K562 (cell line): ENCODE data around the gene ST3GAL5. TPM values are rescaled to one million over a fixed set of nuclear protein-coding genes. Genes with fewer than 3 reads are reported as not detected.

Experiments
- ARHGAP35 ChIP-seq: fragments of 450-650 bp; IDR thresholded peaks from 2 replicates; pipeline ENCODE4 v1.6.1; 2018; ENCODE audit not compliant: partially characterized antibody
- ARID1B ChIP-seq: fragments of 450-650 bp; IDR thresholded peaks from 2 replicates; pipeline ENCODE4 v1.6.1; 2016; ENCODE audit warnings: antibody characterized with exemption, mild to moderate bottlenecking, inconsistent platforms
- ARID2 ChIP-seq: fragments of 450-650 bp; IDR thresholded peaks from 2 replicates; pipeline ENCODE4 v1.6.1; 2017; ENCODE audit warnings: antibody characterized with exemption, mild to moderate bottlenecking
- CREM ChIP-seq: IDR thresholded peaks from 2 replicates; pipeline ENCODE4 v1.6.1; 2014; ENCODE audit warnings: antibody characterized with exemption, low read depth
- DLX4 ChIP-seq: fragments of 250-450 bp; sonication (Bioruptor Pico); IDR thresholded peaks from 2 replicates; pipeline ENCODE4 v1.6.1; 2021; ENCODE audit warnings: mild to moderate bottlenecking
- GABPA ChIP-seq: fragments of 200-800 bp; sonication (Bioruptor generic); conservative IDR thresholded peaks from 2 replicates; pipeline ENCODE4 v1.6.1; 2016; ENCODE audit warnings: low read depth, missing genetic modification characterization, missing compliant biosample characterization
- HMG20B ChIP-seq: fragments of 250-450 bp; sonication (Bioruptor Pico); IDR thresholded peaks from 2 replicates; pipeline ENCODE4 v1.5.0; 2021; ENCODE audit warnings: mild to moderate bottlenecking
- NKRF ChIP-seq: fragments of 450-650 bp; IDR thresholded peaks from 2 replicates; pipeline ENCODE4 v1.6.1; 2016; ENCODE audit warnings: borderline replicate concordance
- NR0B1 ChIP-seq: fragments of 450-650 bp; IDR thresholded peaks from one replicate; pipeline ENCODE4 v1.6.1; 2018; ENCODE audit warnings: mild to moderate bottlenecking, moderate library complexity; ENCODE audit not compliant: partially characterized antibody
- POU5F1 ChIP-seq: fragments of 150-350 bp; IDR thresholded peaks from 2 replicates; pipeline ENCODE4 v1.6.1; 2014; ENCODE audit warnings: borderline replicate concordance, low read length, low read depth, mild to moderate bottlenecking; ENCODE audit not compliant: partially characterized antibody
- SETDB1 ChIP-seq: IDR thresholded peaks from one replicate; pipeline ENCODE4 v1.6.1; 2012; ENCODE audit warnings: low read length, control low read depth, inconsistent platforms
- SIRT6 ChIP-seq: IDR thresholded peaks from one replicate; pipeline ENCODE4 v1.6.1; 2012; ENCODE audit warnings: low read depth, mild to moderate bottlenecking, control low read depth, inconsistent platforms, low read length, moderate library complexity
- SMARCA4 ChIP-seq: fragments of 450-650 bp; IDR thresholded peaks from 2 replicates; pipeline ENCODE4 v1.6.1; 2016
- SOX6 ChIP-seq: fragments of 450-650 bp; IDR thresholded peaks from 2 replicates; pipeline ENCODE4 v1.6.1; 2014; ENCODE audit warnings: mild to moderate bottlenecking
- TFE3 ChIP-seq: fragments of 450-650 bp; formaldehyde crosslinking; IDR thresholded peaks from 2 replicates; pipeline ENCODE4 v1.4.0; 2020; ENCODE audit warnings: mild to moderate bottlenecking, mixed read lengths
- USF1 ChIP-seq: sonication (generic); formaldehyde crosslinking; IDR thresholded peaks from 2 replicates; pipeline ENCODE4 v1.9.0; 2022; ENCODE audit warnings: mild to moderate bottlenecking, missing genetic modification reagents
- ZBTB2 ChIP-seq: fragments of 450-650 bp; IDR thresholded peaks from 2 replicates; pipeline ENCODE4 v1.6.1; 2016; ENCODE audit warnings: antibody characterized with exemption
- ZNF384 ChIP-seq: IDR thresholded peaks from 2 replicates; pipeline ENCODE4 v1.6.1; 2012; ENCODE audit warnings: low read depth, low read length, improper control_type of control experiment
- ZNF436 ChIP-seq: fragments of 250-450, 450-650 bp; sonication (Bioruptor Pico); formaldehyde crosslinking; IDR thresholded peaks from 2 replicates; pipeline ENCODE4 v1.7.0; 2020; ENCODE audit warnings: mild to moderate bottlenecking
- ZNF717 ChIP-seq: fragments of 250-450 bp; sonication (Bioruptor Pico); IDR thresholded peaks from 2 replicates; pipeline ENCODE4 v1.5.0; 2021
- ZNF780A ChIP-seq: fragments of 250-450 bp; sonication (Bioruptor Pico); IDR thresholded peaks from 2 replicates; pipeline ENCODE4 v1.5.0; 2021; ENCODE audit warnings: mild to moderate bottlenecking
- polyA plus RNA-seq, 8 experiments: library from polyadenylated mRNA; depleted of rRNA in 4 of 8; stranded (reverse) in 5 of 8; unstranded in 3 of 8; fragments of >200 nt; fragmentation: Nextera tagmentation in 2 of 8; fragmentation: Illumina TruSeq in 1 of 8; extraction: Ambion mirVana in 2 of 8; extraction: Trizol in 1 of 8; gene quantifications; 2 replicates each; pipeline versions ENCODE4 v1.2.1 to v1.2.3, GENCODE V29; 2011 to 2014; ENCODE audit warnings: inconsistent platforms in 1 of 8, missing spikeins in 1 of 8
- total RNA-seq, 7 experiments: library from RNA; depleted of rRNA in 6 of 7; stranded (reverse); fragments of >200 nt in 6 of 7; fragmentation: Illumina TruSeq in 2 of 7; extraction: Trizol in 2 of 7; gene quantifications; 2 replicates each; pipeline versions ENCODE4 v1.2.1 to v1.2.3, GENCODE V29; 2011 to 2021; ENCODE audit warnings: low replicate concordance in 1 of 7

ST3GAL5 gene
- total and polyA plus RNA-seq, 9 of the 15 experiments (the other 6 are each of a cell fraction or from before 2014, with no cell fraction given), result 1.6 to 10.0 (median 4.2) TPM

GRCh38 chr2:85888684-85889626 lies at the start of gene ST3GAL5 (continued):
- TF ChIP-seq NR0B1 (no peak), NKRF (no peak; the same call in 1 of the 2 replicates), SOX6 (peak; percentile 59), SIRT6 (no peak), TFE3 (CRISPR knock-in tag) (no peak), DLX4 (CRISPR knock-in tag) (no peak), USF1 (CRISPR knock-in tag) (peak; percentile 75), ZNF436 (no peak), ZBTB2 (no peak), HMG20B (no peak), GABPA (tag) (peak; percentile 71), ARID2 (no peak), SMARCA4 (0 out of 2 replicates have a peak, but pooled peaks have one; percentile 43), ARHGAP35 (no peak), SETDB1 (no peak), ZNF384 (peak; percentile 39; the same call in 1 of the 2 replicates), POU5F1 (no peak), ZNF780A (no peak), ZNF717 (CRISPR knock-in tag) (no peak), ARID1B (no peak; the same call in 1 of the 2 replicates), CREM (peak; percentile 90)
